Stomach (tissue), 9 donors: Measurements from ENCODE around the gene SF1. TPM values are rescaled to one million over a fixed set of nuclear protein-coding genes. Genes with fewer than 3 reads are reported as not detected.

Source experiments
- DNase-seq, 2 donors: peaks; one replicate each; pipeline versions ENCODE4 v3.0.0 to v3.0.0-alpha.2; 2013 to 2019
- H3K27ac ChIP-seq, 5 donors: fragments of 200-600 bp in 4 of 5; sonication (generic) in 4 of 5; one replicate each; pipeline ENCODE4 v1.5.1; 2013 to 2019; ENCODE audit warnings: mild to moderate bottlenecking in 1 of 5, moderate library complexity in 1 of 5
- H3K27me3 ChIP-seq, 3 donors: fragments of 200-600 bp; sonication (generic); one replicate each; pipeline ENCODE4 v1.5.1; 2017 to 2019; ENCODE audit warnings: mixed run types in 1 of 3
- H3K36me3 ChIP-seq, 4 donors: fragments of 200-600 bp; sonication (generic); 1 replicate in 3 of 4; 2 replicates in 1 of 4; pipeline ENCODE4 v1.5.1; 2016 to 2019
- H3K4me1 ChIP-seq, 4 donors: fragments of 200-600 bp; sonication (generic); one replicate each; pipeline ENCODE4 v1.5.1; 2016 to 2019
- H3K4me3 ChIP-seq, 4 donors: fragments of 200-600 bp; sonication (generic) in 3 of 4; one replicate each; pipeline ENCODE4 v1.5.1; 2016 to 2019; ENCODE audit warnings: mild to moderate bottlenecking in 1 of 4
- H3K9me3 ChIP-seq, 4 donors: fragments of 200-600 bp; sonication (generic); one replicate each; pipeline ENCODE4 v1.5.1; 2016 to 2019
- EP300 ChIP-seq: sonication (generic); formaldehyde crosslinking; IDR thresholded peaks from one replicate; pipeline ENCODE4 v1.6.1; 2017; ENCODE audit warnings: antibody characterized with exemption
- POLR2A ChIP-seq, 4 donors: fragments of 450-650 bp; IDR thresholded peaks; one replicate each; pipeline ENCODE4 v1.6.1; 2016; ENCODE audit warnings: antibody characterized with exemption in 4 of 4, control low read depth in 2 of 4, mild to moderate bottlenecking in 1 of 4, moderate library complexity in 1 of 4
- POLR2AphosphoS5 ChIP-seq, 3 donors: sonication (generic); formaldehyde crosslinking; IDR thresholded peaks; one replicate each; pipeline ENCODE4 v1.6.1; 2016; ENCODE audit warnings: antibody characterized with exemption in 3 of 3
- WGBS, 5 donors: extraction: QIAGEN DNeasy Blood & Tissue Kit in 3 of 5; methylation state at CpG; one replicate each; pipeline versions ENCODE4 v1.1.5 to v1.1.7; 2013 to 2018; 5-methylcytosine and 5-hydroxymethylcytosine counted together
- intact Hi-C: fragments of 100-400 bp; cut with DNase I; formaldehyde crosslinking; loops from one replicate; pipeline ENCODE4 v1.15.1; 2023; ENCODE audit warnings: low total_unique reads
- polyA plus RNA-seq, 3 donors: library from polyadenylated mRNA; stranded (reverse); fragments of 200-250 nt; gene quantifications; one replicate each; pipeline ENCODE4 v1.2.3, GENCODE V29; 2013
- total RNA-seq, 5 donors: library from RNA; depleted of rRNA; stranded (reverse); fragments of >200 nt; gene quantifications; one replicate each; pipeline versions ENCODE4 v1.1.0 to v1.2.3, GENCODE V29; 2014 to 2016
- TF ChIP-seq, protein P1 (sequence below), 7 experiments: fragments of 450-650 bp in 4 of 7; fragments of 200-600 bp in 3 of 7; sonication (generic) in 3 of 7; IDR thresholded peaks; one replicate each; pipeline ENCODE4 v1.5.1; 2016 to 2019; ENCODE audit warnings: antibody characterized with exemption in 7 of 7, control low read depth in 2 of 7, mild to moderate bottlenecking in 1 of 7
- donor health status: healthy with polysubstance abuse.
- donor health status: Bipolar disorder and iron deficiency.
- donor health status: healthy.

The SF1 gene
- total and polyA plus RNA-seq, 8 donors: 57.5 to 341 (median 248) TPM

- peaks cover 21 to 37% (median 29%) of the 10 kb centered on the region in 4 donors for H3K4me1 ChIP-seq
- no peaks in the 10 kb centered on the region for H3K9me3 ChIP-seq
- TF ChIP-seq, protein P1, sequence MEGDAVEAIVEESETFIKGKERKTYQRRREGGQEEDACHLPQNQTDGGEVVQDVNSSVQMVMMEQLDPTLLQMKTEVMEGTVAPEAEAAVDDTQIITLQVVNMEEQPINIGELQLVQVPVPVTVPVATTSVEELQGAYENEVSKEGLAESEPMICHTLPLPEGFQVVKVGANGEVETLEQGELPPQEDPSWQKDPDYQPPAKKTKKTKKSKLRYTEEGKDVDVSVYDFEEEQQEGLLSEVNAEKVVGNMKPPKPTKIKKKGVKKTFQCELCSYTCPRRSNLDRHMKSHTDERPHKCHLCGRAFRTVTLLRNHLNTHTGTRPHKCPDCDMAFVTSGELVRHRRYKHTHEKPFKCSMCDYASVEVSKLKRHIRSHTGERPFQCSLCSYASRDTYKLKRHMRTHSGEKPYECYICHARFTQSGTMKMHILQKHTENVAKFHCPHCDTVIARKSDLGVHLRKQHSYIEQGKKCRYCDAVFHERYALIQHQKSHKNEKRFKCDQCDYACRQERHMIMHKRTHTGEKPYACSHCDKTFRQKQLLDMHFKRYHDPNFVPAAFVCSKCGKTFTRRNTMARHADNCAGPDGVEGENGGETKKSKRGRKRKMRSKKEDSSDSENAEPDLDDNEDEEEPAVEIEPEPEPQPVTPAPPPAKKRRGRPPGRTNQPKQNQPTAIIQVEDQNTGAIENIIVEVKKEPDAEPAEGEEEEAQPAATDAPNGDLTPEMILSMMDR (IDR thresholded peaks at IDR 0.05): no peak
- no peak for TF ChIP-seq EP300
- TF ChIP-seq POLR2AphosphoS5 (IDR thresholded peaks at IDR 0.05): no peak
- TF ChIP-seq POLR2A (IDR thresholded peaks at IDR 0.05): no peak
- intact Hi-C loops: no loop called here
- H3K27ac ChIP-seq: no peak overlapping the region
- H3K4me3 ChIP-seq: no peak overlapping the region
- no peak for DNase-seq
- WGBS, 5 donors: 40 to 51% (median 46%) methylated on average over 5 of the region's 5 CpGs
- H3K36me3 ChIP-seq: no peaks in the 10 kb centered on the region
- peaks cover 26 to 100% (median 88%) of the 10 kb centered on the region in 3 donors for H3K27me3 ChIP-seq
Measured at GRCh38 chr11:64715110-64715509, 63.2 kb downstream of the SF1 start.

- intact Hi-C loops: no loop called here
- Histone ChIP-seq H3K27me3 (peaks cover 26 to 100% (median 88%) of the 10 kb centered on the region in 3 donors), H3K9me3 (no peaks in the 10 kb centered on the region), H3K4me3 (no peak overlapping the region), H3K4me1 (peaks cover 21 to 37% (median 29%) of the 10 kb centered on the region in 4 donors), H3K27ac (no peak overlapping the region), H3K36me3 (no peaks in the 10 kb centered on the region)
- DNase-seq: no peak
- TF ChIP-seq POLR2AphosphoS5 (IDR thresholded peaks at IDR 0.05) (no peak), EP300 (no peak), POLR2A (IDR thresholded peaks at IDR 0.05) (no peak)
- TF ChIP-seq, protein P1 (IDR thresholded peaks at IDR 0.05): no peak
- 47 to 62% (median 56%) methylated on average over 5 of the region's 5 CpGs for whole genome bisulfite sequencing, 5 donors
Measured at GRCh38 chr11:64714666-64715065, 63.7 kb downstream of the SF1 start.

Other genes with a start within 250 kb of the SF1 start
- gene SLC22A11, start 222.6 kb downstream of the SF1 start, total RNA-seq: not detected
- gene SLC22A11, start 222.6 kb downstream of the SF1 start, polyA plus RNA-seq: not detected
- gene SLC22A12, start 187.3 kb downstream of the SF1 start, total RNA-seq: not detected
- not detected for gene SLC22A12, start 187.3 kb downstream of the SF1 start, polyA plus RNA-seq
- 10 to 100 TPM in 1 of 5 donors, under 1 TPM in 1, not detected in 3; 0.14 to 16.9 TPM for gene NRXN2, start 55.3 kb downstream of the SF1 start, total RNA-seq
- gene NRXN2, start 55.3 kb downstream of the SF1 start, polyA plus RNA-seq: 1 to 10 TPM in 1 of 3 donors, under 1 TPM in 1, not detected in 1; 0.93 to 1.4 TPM
- 10 to 100 TPM in 3 of 5 donors, 1 to 10 TPM in 2; 5.3 to 60.8 (median 13.4) TPM for gene RASGRP2, start 34.4 kb downstream of the SF1 start, total RNA-seq
- 10 to 100 TPM in 1 of 3 donors, 1 to 10 TPM in 2; 7.2 to 20.6 (median 8.2) TPM for gene RASGRP2, start 34.4 kb downstream of the SF1 start, polyA plus RNA-seq
- gene PYGM, start 18.6 kb downstream of the SF1 start, total RNA-seq: 1 to 10 TPM in 2 of 5 donors, under 1 TPM in 2, not detected in 1; 0.58 to 2.0 (median 1.4) TPM
- 1 to 10 TPM in 2 of 3 donors, under 1 TPM in 1; 0.37 to 3.5 (median 3.1) TPM for gene PYGM, start 18.6 kb downstream of the SF1 start, polyA plus RNA-seq
- gene MAP4K2, start 24.7 kb upstream of the SF1 start, total RNA-seq: 10 to 100 TPM in 2 of 5 donors, 1 to 10 TPM in 3; 2.3 to 66.9 (median 9.0) TPM
- gene MAP4K2, start 24.7 kb upstream of the SF1 start, polyA plus RNA-seq: 10 to 100 TPM; 13.0 to 20.9 (median 13.8) TPM
- 10 to 100 TPM in 4 of 5 donors, 1 to 10 TPM in 1; 9.4 to 62.5 (median 16.9) TPM for gene MEN1, start 32.0 kb upstream of the SF1 start, total RNA-seq
- gene MEN1, start 32.0 kb upstream of the SF1 start, polyA plus RNA-seq: 10 to 100 TPM; 12.9 to 16.4 (median 13.6) TPM
- gene CDC42BPG, start 66.1 kb upstream of the SF1 start, total RNA-seq: 10 to 100 TPM; 10.3 to 66.5 (median 53.3) TPM
- gene CDC42BPG, start 66.1 kb upstream of the SF1 start, polyA plus RNA-seq: 10 to 100 TPM in 2 of 3 donors, 1 to 10 TPM in 1; 8.9 to 20.0 (median 10.9) TPM
- 100 to 1,000 TPM in 2 of 5 donors, 10 to 100 TPM in 3; 23.3 to 160 (median 56.2) TPM for gene EHD1, start 100.1 kb upstream of the SF1 start, total RNA-seq
- gene EHD1, start 100.1 kb upstream of the SF1 start, polyA plus RNA-seq: 10 to 100 TPM; 17.9 to 24.6 (median 19.4) TPM
- gene ATG2A, start 138.7 kb upstream of the SF1 start, total RNA-seq: 10 to 100 TPM; 14.3 to 77.6 (median 46.1) TPM
- gene ATG2A, start 138.7 kb upstream of the SF1 start, polyA plus RNA-seq: 10 to 100 TPM; 12.2 to 18.7 (median 16.3) TPM
- gene PPP2R5B, start 146.1 kb upstream of the SF1 start, total RNA-seq: 10 to 100 TPM in 4 of 5 donors, 1 to 10 TPM in 1; 6.6 to 75.6 (median 25.7) TPM
- gene PPP2R5B, start 146.1 kb upstream of the SF1 start, polyA plus RNA-seq: 10 to 100 TPM in 2 of 3 donors, 1 to 10 TPM in 1; 9.8 to 13.8 (median 12.3) TPM
- gene GPHA2, start 157.4 kb upstream of the SF1 start, total RNA-seq: not detected
- under 1 TPM in 2 of 3 donors, not detected in 1; 0.30 to 0.50 TPM for gene GPHA2, start 157.4 kb upstream of the SF1 start, polyA plus RNA-seq
- not detected for gene MAJIN, start 193.6 kb upstream of the SF1 start, total RNA-seq
- under 1 TPM in 1 of 3 donors, not detected in 2; 0.20 TPM for gene MAJIN, start 193.6 kb upstream of the SF1 start, polyA plus RNA-seq
- gene BATF2, start 218.4 kb upstream of the SF1 start, total RNA-seq: 10 to 100 TPM in 1 of 5 donors, 1 to 10 TPM in 2, under 1 TPM in 1, not detected in 1; 0.73 to 29.5 (median 3.0) TPM
- gene BATF2, start 218.4 kb upstream of the SF1 start, polyA plus RNA-seq: 10 to 100 TPM in 1 of 3 donors, 1 to 10 TPM in 2; 3.4 to 10.8 (median 4.5) TPM
- 100 to 1,000 TPM in 2 of 5 donors, 10 to 100 TPM in 2, 1 to 10 TPM in 1; 4.9 to 237 (median 57.2) TPM for gene ARL2, start 235.6 kb upstream of the SF1 start, total RNA-seq
- 100 to 1,000 TPM in 1 of 3 donors, 10 to 100 TPM in 2; 88.3 to 119 (median 98.0) TPM for gene ARL2, start 235.6 kb upstream of the SF1 start, polyA plus RNA-seq
- gene SNX15, start 248.9 kb upstream of the SF1 start, total RNA-seq: 10 to 100 TPM in 4 of 5 donors, 1 to 10 TPM in 1; 4.2 to 45.8 (median 13.3) TPM
- gene SNX15, start 248.9 kb upstream of the SF1 start, polyA plus RNA-seq: 10 to 100 TPM; 18.7 to 22.5 (median 20.0) TPM